Spleen (tissue), 11 donors: ENCODE results near the gene ADCY10. TPM values are rescaled to one million over a fixed set of nuclear protein-coding genes. Genes with fewer than 3 reads are reported as not detected.
"Not testable (repeated sequence)": the region's sequence is repeated elsewhere in the genome, so short reads cannot be mapped to it uniquely, and the experiment has no call there.

Experiments used
- DNase-seq: peaks from one replicate; pipeline ENCODE4 v3.0.0-alpha.2; 2020
- H3K27ac ChIP-seq, 8 donors: fragments of 200-600 bp; sonication (generic) in 7 of 8; 1 replicate in 4 of 8; 2 replicates in 4 of 8; pipeline versions ENCODE4 v1.5.0 to v1.8.0; 2016 to 2021; ENCODE audit warnings: inconsistent platforms in 4 of 8, mild to moderate bottlenecking in 4 of 8, moderate library complexity in 1 of 8
- H3K27me3 ChIP-seq, 7 donors: fragments of 200-600 bp; sonication (generic) in 6 of 7; replicated peaks in 1 of 7; 1 replicate in 4 of 7; 2 replicates in 3 of 7; pipeline versions ENCODE4 v1.5.0 to v1.8.0; 2016 to 2021; ENCODE audit warnings: inconsistent platforms in 3 of 7, mild to moderate bottlenecking in 1 of 7
- H3K36me3 ChIP-seq, 6 donors: fragments of 200-600 bp; sonication (generic) in 5 of 6; 1 replicate in 4 of 6; 2 replicates in 2 of 6; pipeline versions ENCODE4 v1.5.0 to v1.8.0; 2016 to 2021; ENCODE audit warnings: inconsistent platforms in 2 of 6
- H3K4me1 ChIP-seq, 6 donors: fragments of 200-600 bp; sonication (generic) in 5 of 6; 1 replicate in 3 of 6; 2 replicates in 3 of 6; pipeline versions ENCODE4 v1.5.0 to v1.8.0; 2016 to 2021; ENCODE audit warnings: inconsistent platforms in 3 of 6
- H3K4me3 ChIP-seq, 8 donors: fragments of 200-600 bp; sonication (generic) in 7 of 8; 1 replicate in 4 of 8; 2 replicates in 4 of 8; pipeline versions ENCODE4 v1.5.0 to v1.8.0; 2016 to 2021; ENCODE audit warnings: inconsistent platforms in 4 of 8, mild to moderate bottlenecking in 4 of 8, moderate library complexity in 2 of 8
- H3K9me3 ChIP-seq, 8 donors: fragments of 200-600 bp; sonication (generic) in 7 of 8; 1 replicate in 4 of 8; 2 replicates in 4 of 8; pipeline versions ENCODE4 v1.5.0 to v1.8.0; 2016 to 2021; ENCODE audit warnings: inconsistent platforms in 4 of 8
- CTCF ChIP-seq, 11 experiments: fragments of 200-600 bp in 7 of 11; fragments of 450-650 bp in 4 of 11; sonication (generic) in 4 of 11; IDR thresholded peaks in 8 of 11; conservative IDR thresholded peaks in 3 of 11; 1 replicate in 7 of 11; 2 replicates in 4 of 11; pipeline versions ENCODE4 v1.4.0 to v1.8.0; 2016 to 2021; ENCODE audit warnings: antibody characterized with exemption in 11 of 11, inconsistent platforms in 4 of 11, mild to moderate bottlenecking in 1 of 11
- POLR2A ChIP-seq, 3 donors: fragments of 450-650 bp; IDR thresholded peaks; one replicate each; pipeline ENCODE4 v1.5.1; 2017; ENCODE audit warnings: antibody characterized with exemption in 3 of 3, mild to moderate bottlenecking in 1 of 3
- POLR2AphosphoS5 ChIP-seq, 3 donors: sonication (generic); formaldehyde crosslinking; IDR thresholded peaks; one replicate each; pipeline ENCODE4 v1.5.1; 2017; ENCODE audit warnings: antibody characterized with exemption in 3 of 3
- WGBS, 5 donors: extraction: QIAGEN DNeasy Blood & Tissue Kit in 3 of 5; methylation state at CpG; one replicate each; pipeline versions ENCODE4 v1.1.5 to v1.1.7; 2013 to 2018; 5-methylcytosine and 5-hydroxymethylcytosine counted together
- intact Hi-C: fragments of 100-400 bp; cut with DNase I; formaldehyde crosslinking; loops from one replicate; pipeline ENCODE4 v1.15.0; 2023; ENCODE audit warnings: low total_unique reads
- polyA plus RNA-seq, 3 donors: library from polyadenylated mRNA; stranded (reverse); fragments of 200-250 nt; gene quantifications; one replicate each; pipeline ENCODE4 v1.2.1, GENCODE V29; 2013
- total RNA-seq, 7 donors: library from RNA; depleted of rRNA in 3 of 7; stranded (reverse); fragments of >200 nt in 3 of 7; fragmentation: NEBNext Ultra II Directional in 4 of 7; extraction: Animal tissue kit (Norgen Biotek cat#: 25700) in 4 of 7; gene quantifications; one replicate each; pipeline versions ENCODE4 v1.1.0 to v1.2.1, GENCODE V29; 2016 to 2021
- donor health status: healthy with polysubstance abuse.
- donor health status: DM: no; HTN: no; CAD: no; lungs with moderate emphysema.
- donor health status: DM: no; HTN: no; CAD: no.
- donor health status: Bipolar disorder and iron deficiency.
- donor health status: healthy.
- donor health status: DM: no; HTN: no; CAD: no.
- donor health status: DM: yes; HTN: yes; CAD: no.

The ADCY10 gene
- total and polyA plus RNA-seq, 10 donors, result 0.04 to 0.40 (median 0.16) TPM; not detected in 4

GRCh38 chr1:167899253-167899681 lies 14.7 kb downstream of the ADCY10 start:
- no peak for TF ChIP-seq CTCF (IDR thresholded peaks at IDR 0.05 in 8 of 11, conservative IDR thresholded peaks at IDR 0.05 in 3 of 11)
- TF ChIP-seq POLR2AphosphoS5 (IDR thresholded peaks at IDR 0.05), result no peak
- no peak for TF ChIP-seq POLR2A (IDR thresholded peaks at IDR 0.05)
- H3K27me3 ChIP-seq, result no peaks in the 10 kb centered on the region
- H3K27ac ChIP-seq, result no peak overlapping the region
- intact Hi-C loops, result no loop called here
- no peak overlapping the region for H3K4me3 ChIP-seq
- H3K9me3 ChIP-seq, result no peaks in the 10 kb centered on the region
- no peaks in the 10 kb centered on the region for H3K4me1 ChIP-seq
- DNase-seq, result no peak
- WGBS, 5 donors, result 79 to 94% (median 81%) methylated on average over 4 of the region's 4 CpGs
- H3K36me3 ChIP-seq, result no peaks in the 10 kb centered on the region

DNA sequence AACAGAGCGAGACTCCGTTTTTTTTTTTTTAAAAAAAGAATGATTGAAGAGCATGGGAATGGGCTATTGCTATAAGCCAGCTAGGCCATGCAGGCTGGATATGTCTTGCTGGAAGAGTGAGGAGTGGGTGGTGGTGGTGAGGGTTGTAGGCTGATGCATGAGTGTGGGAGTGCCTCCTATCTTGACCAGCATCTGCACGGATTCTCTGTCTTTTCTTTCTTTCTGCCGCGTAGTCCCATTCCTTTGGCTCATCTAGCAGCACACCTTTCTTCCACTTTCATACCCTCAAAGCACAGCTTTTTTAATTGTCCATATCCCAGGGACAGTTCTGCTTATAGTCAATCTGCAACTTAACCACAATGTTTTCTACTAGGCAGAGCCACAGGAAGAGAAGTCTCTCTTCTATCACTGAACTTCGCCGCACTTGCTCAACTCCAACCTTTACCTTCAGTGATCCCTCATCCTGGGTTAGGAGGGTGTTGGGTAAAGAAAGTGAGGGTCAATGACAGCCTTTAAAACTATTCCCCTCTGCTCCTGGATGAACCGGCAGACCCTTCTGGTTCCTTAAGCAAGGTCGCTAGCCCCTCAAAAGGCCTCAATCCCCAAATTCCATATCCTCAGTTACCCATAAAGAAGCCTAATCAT lies 15.2 kb downstream of the ADCY10 start:
- intact Hi-C loops, result no loop called here
- Histone ChIP-seq H3K36me3 (no peaks in the 10 kb centered on the region), H3K4me3 (no peak overlapping the region), H3K27me3 (no peaks in the 10 kb centered on the region), H3K4me1 (no peaks in the 10 kb centered on the region), H3K9me3 (no peaks in the 10 kb centered on the region), H3K27ac (no peak overlapping the region)
- 90 to 95% (median 92%) methylated on average over 9 of the region's 9 CpGs for WGBS, 5 donors
- DNase-seq, result no peak
- TF ChIP-seq POLR2A (IDR thresholded peaks at IDR 0.05) (no peak), CTCF (IDR thresholded peaks at IDR 0.05 in 8 of 11, conservative IDR thresholded peaks at IDR 0.05 in 3 of 11) (no peak), POLR2AphosphoS5 (IDR thresholded peaks at IDR 0.05) (no peak)

- intact Hi-C loops, result no loop called here
- Histone ChIP-seq H3K36me3 (no peaks in the 10 kb centered on the region), H3K27ac (no peak overlapping the region), H3K9me3 (no peaks in the 10 kb centered on the region), H3K4me1 (no peaks in the 10 kb centered on the region), H3K4me3 (no peak overlapping the region), H3K27me3 (no peaks in the 10 kb centered on the region)
- TF ChIP-seq POLR2AphosphoS5 (IDR thresholded peaks at IDR 0.05), result no peak
- no peak for TF ChIP-seq POLR2A (IDR thresholded peaks at IDR 0.05)
- no peak for TF ChIP-seq CTCF (IDR thresholded peaks at IDR 0.05 in 8 of 11, conservative IDR thresholded peaks at IDR 0.05 in 3 of 11)
- DNase-seq, result no peak
- WGBS, 5 donors, result 81 to 93% (median 87%) methylated on average over 2 of the region's 2 CpGs
Observed at GRCh38 chr1:167893798-167894197, 20.1 kb downstream of the ADCY10 start.

DNA sequence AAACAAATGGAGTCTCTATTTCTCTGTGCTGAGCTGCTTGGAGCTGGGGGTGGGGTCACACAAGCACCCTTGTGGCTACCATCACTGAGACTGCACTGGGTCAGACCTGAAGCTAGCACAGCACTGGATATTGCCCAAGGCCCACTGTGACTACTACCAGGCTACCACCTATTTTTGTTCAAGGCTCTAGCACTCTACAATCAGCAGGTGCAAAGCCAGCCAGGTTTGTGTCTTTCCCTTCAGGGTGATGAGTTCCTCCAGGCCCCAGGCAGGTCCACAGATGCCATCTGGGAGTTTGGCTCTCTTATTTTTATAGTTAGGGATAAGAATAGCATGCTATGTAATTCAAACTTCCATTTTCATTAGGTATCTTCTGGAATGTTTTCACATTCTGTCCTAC lies 23.5 kb downstream of the ADCY10 start:
- peaks cover 0 to 3% (median 0%) of the 10 kb centered on the region in 8 donors for H3K9me3 ChIP-seq
- no peaks in the 10 kb centered on the region for H3K36me3 ChIP-seq
- intact Hi-C loops, result no loop called here
- TF ChIP-seq POLR2A (IDR thresholded peaks at IDR 0.05) (no peak), CTCF (IDR thresholded peaks at IDR 0.05 in 8 of 11, conservative IDR thresholded peaks at IDR 0.05 in 3 of 11) (no peak), POLR2AphosphoS5 (IDR thresholded peaks at IDR 0.05) (no peak)
- no peak overlapping the region for H3K27ac ChIP-seq
- H3K4me1 ChIP-seq, result no peaks in the 10 kb centered on the region
- no peak for DNase-seq
- H3K4me3 ChIP-seq, result no peak overlapping the region
- H3K27me3 ChIP-seq, result no peaks in the 10 kb centered on the region

- DNase-seq, H3K4me3 ChIP-seq, H3K27me3 ChIP-seq, H3K4me1 ChIP-seq, H3K27ac ChIP-seq, H3K9me3 ChIP-seq, intact Hi-C loops, H3K36me3 ChIP-seq: not testable (repeated sequence)
- WGBS, 5 donors, result 87 to 99% (median 91%) methylated on average over 2 of the region's 2 CpGs
Observed at GRCh38 chr1:167887187-167887586, 26.7 kb downstream of the ADCY10 start.
